ENCODE data around the gene FAM107A. TPM values are rescaled to one million over a fixed set of nuclear protein-coding genes. Genes with fewer than 3 reads are reported as not detected.
A peak's percentile ranks its signal among the peaks of the same experiment; 100 is the strongest.

FAM107A gene
- total RNA-seq, 1 donor from 2014 or later = 115 TPM

GRCh38 chr3:58622892-58623291 is 45.7 kb upstream of the FAM107A start:
- no peak for DNase-seq
- no peak overlapping the region for H3K4me3 ChIP-seq
- H3K4me1 ChIP-seq = peaks cover 68% of the 10 kb centered on the region
- no peaks in the 10 kb centered on the region for H3K27me3 ChIP-seq (ENCODE audit: low read depth)
- intact Hi-C loops (cut with micrococcal nuclease) = no loop called here
- H3K27ac ChIP-seq (replicated peaks) = peak overlapping the region; percentile 92
- no peaks in the 10 kb centered on the region for H3K36me3 ChIP-seq
- no peak for TF ChIP-seq CTCF (IDR thresholded peaks at IDR 0.05; ENCODE audit: borderline replicate concordance)
- H3K9me3 ChIP-seq (replicated peaks) = no peaks in the 10 kb centered on the region

- Histone ChIP-seq H3K36me3 (no peaks in the 10 kb centered on the region), H3K4me1 (peaks cover 68% of the 10 kb centered on the region), H3K27ac (replicated peaks) (peak overlapping the region; percentile 92), H3K4me3 (no peak overlapping the region), H3K9me3 (replicated peaks) (no peaks in the 10 kb centered on the region), H3K27me3 (ENCODE audit: low read depth) (no peaks in the 10 kb centered on the region)
- DNase-seq = no peak
- no peak for TF ChIP-seq CTCF (IDR thresholded peaks at IDR 0.05; ENCODE audit: borderline replicate concordance)
- intact Hi-C loops (cut with micrococcal nuclease) = no loop called here
Measured at GRCh38 chr3:58622436-58622835, 45.2 kb upstream of the FAM107A start.

- intact Hi-C loops (cut with micrococcal nuclease) = no loop called here
- TF ChIP-seq CTCF (IDR thresholded peaks at IDR 0.05; ENCODE audit: borderline replicate concordance) = no peak
- peak overlapping the region; percentile 92 for H3K27ac ChIP-seq (replicated peaks)
- H3K4me1 ChIP-seq = peaks cover 71% of the 10 kb centered on the region
- no peaks in the 10 kb centered on the region for H3K9me3 ChIP-seq (replicated peaks)
- no peaks in the 10 kb centered on the region for H3K27me3 ChIP-seq (ENCODE audit: low read depth)
- no peak for DNase-seq
- no peak overlapping the region for H3K4me3 ChIP-seq
- no peaks in the 10 kb centered on the region for H3K36me3 ChIP-seq
Measured at GRCh38 chr3:58621086-58621830, 44.1 kb upstream of the FAM107A start.

- H3K4me1 ChIP-seq = peaks cover 76% of the 10 kb centered on the region
- no peak overlapping the region for H3K4me3 ChIP-seq
- peak overlapping the region; percentile 92 for H3K27ac ChIP-seq (replicated peaks)
- intact Hi-C loops (cut with micrococcal nuclease) = no loop called here
- TF ChIP-seq CTCF (IDR thresholded peaks at IDR 0.05; ENCODE audit: borderline replicate concordance) = no peak
- H3K27me3 ChIP-seq (ENCODE audit: low read depth) = no peaks in the 10 kb centered on the region
- no peaks in the 10 kb centered on the region for H3K9me3 ChIP-seq (replicated peaks)
- H3K36me3 ChIP-seq = no peaks in the 10 kb centered on the region
- DNase-seq = no peak
Measured at GRCh38 chr3:58620421-58620820, 43.2 kb upstream of the FAM107A start.

- Histone ChIP-seq H3K9me3 (replicated peaks) (no peaks in the 10 kb centered on the region), H3K4me1 (peaks cover 73% of the 10 kb centered on the region), H3K27ac (replicated peaks) (peak overlapping the region; percentile 92), H3K4me3 (no peak overlapping the region), H3K27me3 (ENCODE audit: low read depth) (no peaks in the 10 kb centered on the region), H3K36me3 (no peaks in the 10 kb centered on the region)
- intact Hi-C loops (cut with micrococcal nuclease) = no loop called here
- TF ChIP-seq CTCF (IDR thresholded peaks at IDR 0.05; ENCODE audit: borderline replicate concordance) = no peak
- DNase-seq = peak; percentile 62
Measured at GRCh38 chr3:58617338-58617761, 40.2 kb upstream of the FAM107A start.
